GM19455 (cell line): Measurements from ENCODE around the gene SIDT2.
"Not testable (repeated sequence)": the region's sequence is repeated elsewhere in the genome, so short reads cannot be mapped to it uniquely, and the experiment has no call there.

ENCODE experiments used
- ATAC-seq: cut with Tn5 transposase; IDR thresholded peaks from one replicate; pipeline ENCODE4 v1.9.1; 2021; ENCODE audit not compliant: unreplicated experiment

SIDT2 gene

DNA sequence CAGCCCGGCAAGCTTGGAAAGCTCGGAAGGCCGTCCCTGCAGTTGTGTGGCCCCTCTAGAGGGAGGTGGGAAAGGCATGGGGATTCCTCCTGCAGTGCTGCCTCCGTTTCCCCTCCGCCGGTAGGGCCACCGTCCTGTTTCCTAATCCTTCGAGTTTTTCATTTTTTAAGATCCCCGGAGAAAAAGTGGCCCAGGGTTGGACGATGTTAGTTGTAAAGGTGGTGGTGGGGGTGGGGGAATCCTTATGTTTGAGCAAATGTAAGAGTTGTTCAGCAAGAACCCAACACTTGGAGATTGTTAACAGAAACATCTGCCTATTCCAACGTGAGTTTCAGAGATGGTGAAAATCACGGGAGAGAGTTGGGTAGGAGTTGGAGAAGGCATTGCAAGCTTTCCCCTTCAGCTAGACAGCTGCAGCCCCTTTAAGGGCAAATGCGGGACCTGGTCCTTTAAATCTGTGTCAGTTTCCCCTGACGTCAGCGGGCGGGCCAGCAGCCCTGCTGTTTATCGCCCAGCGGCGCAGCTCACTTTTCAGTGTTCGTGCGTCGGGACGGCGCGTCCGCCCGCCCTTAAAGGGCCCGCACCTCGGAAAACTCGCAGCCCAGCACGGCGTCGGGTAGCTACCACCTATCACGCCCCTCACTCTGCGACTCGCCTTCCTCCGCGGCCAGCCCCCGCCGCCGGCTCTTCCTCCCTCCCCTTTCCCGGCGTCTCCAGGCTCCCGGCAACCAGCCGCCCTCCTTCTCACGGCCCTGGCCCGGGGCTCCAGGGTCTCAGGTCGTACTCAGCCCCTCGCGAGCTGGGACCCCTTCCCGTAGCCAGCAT lies at the start of gene SIDT2:
Gene SIDT2, plus strand, starts transcription at position 534 of the 825 bp plus-strand sequence. CDS start 521 bp downstream, outside the sequence.
- peak; percentile 89 for ATAC-seq

- not testable (repeated sequence) for ATAC-seq
These were observed 48.1 kb upstream of the SIDT2 start for GRCh38 chr11:117130396-117130795.

- ATAC-seq, result no peak
These were observed 47.7 kb upstream of the SIDT2 start for GRCh38 chr11:117130879-117131278.

DNA sequence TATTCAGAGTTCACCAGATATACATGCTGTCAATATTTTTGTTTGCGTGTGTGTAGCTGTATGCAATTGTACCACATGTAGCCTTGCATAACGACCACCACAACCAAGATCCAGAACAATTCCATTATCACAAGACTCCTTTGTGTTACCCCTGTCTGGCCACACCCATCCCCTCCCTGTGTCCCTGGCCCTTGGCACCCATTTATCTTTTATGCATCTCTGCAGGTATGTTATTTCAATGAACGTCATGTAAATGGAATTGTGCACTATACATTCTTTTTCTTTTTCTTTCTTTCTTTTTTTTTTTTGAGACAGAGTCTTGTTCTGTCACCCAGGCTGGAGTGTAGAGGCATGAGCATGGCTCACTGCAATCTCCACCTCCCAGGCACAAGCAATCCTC lies 44.1 kb upstream of the SIDT2 start:
- ATAC-seq, result no peak

DNA sequence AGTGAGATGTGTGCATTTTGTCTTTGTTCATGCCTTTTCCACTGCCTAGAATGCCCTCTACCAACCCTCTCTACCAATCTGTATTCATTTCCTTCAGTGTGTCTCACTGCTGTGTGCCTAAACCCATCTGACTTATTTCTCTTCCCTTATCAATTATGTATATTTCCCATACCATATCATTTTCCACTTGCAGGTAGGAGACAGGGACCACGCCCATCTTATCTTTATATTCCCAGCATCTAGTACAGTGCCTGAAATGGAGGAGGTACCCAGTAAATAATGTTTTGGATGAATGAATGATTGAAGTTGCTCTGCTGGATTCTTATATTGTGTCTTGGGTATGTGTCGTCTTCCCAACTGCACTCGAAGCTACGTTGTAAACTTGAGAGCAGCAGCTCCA lies 43.6 kb upstream of the SIDT2 start:
- not testable (repeated sequence) for ATAC-seq

DNA sequence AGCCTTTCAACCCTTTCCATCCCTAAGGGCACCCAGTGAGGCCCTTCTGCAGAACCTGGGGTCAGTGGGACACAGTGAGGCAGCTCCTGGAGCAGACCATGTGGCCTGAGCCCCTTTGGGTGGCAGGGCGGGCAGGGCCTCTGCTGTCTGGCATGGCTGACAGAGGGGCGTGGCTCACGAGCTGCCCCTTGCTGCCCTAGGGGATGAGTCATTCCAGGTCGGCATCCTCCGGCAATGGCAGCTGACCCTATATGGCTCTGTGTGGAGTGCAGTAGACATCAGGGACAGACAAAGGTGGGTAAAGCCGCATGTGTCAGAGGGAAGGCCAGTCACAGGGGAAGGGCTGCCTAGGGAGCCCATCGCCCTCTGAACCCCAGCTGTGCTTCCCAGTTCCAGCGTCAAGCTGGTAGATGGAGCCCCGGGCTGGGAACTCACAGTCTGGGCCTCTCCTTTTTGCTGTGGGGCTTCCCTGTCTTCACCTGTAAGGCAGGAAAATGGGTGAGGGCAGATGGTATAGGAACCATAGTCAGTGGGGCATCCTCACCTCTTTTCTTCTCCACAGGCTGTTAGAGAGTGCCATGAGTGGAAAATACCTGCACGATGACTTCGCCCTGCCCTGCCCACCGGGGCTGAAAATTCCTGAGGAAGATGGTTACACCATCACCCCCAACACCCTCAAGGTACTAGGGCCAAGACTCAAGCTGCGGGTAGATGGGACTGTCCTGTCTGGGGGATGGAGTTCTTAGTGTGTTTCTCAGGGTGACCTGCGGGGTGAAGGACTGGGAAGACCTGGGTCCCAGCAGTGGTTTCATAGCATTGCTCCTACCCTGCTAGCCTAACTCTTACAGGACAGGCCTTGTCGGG lies 41.1 kb upstream of the SIDT2 start:
- not testable (repeated sequence) for ATAC-seq

DNA sequence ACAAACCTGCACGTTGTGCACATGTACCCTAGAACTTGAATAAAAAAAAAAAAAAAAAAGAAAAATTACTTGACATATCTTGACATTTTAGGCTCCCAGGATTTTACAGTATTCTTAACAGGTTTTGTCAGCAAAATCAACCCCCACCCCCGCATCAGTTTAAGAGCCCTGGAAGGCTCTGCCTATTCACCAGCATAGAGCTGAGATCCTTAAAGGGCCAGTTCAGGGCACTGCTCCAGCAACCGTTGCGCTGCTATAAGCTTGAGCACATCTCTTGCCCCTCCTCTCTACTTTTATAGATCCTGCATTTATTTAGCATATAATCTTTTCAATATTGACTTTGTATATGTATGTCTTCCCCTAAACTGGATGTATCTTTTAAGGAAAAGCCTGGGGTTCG lies 35.2 kb upstream of the SIDT2 start:
- ATAC-seq, result no peak

- ATAC-seq, result peak; percentile 97
These were observed 34.6 kb upstream of the SIDT2 start, which contains the start of gene PAFAH1B2 for GRCh38 chr11:117143871-117144476. Gene PAFAH1B2 (plus strand): TSS chr11:117144287. CDS start chr11:117152448, 8,161 bp downstream.

- ATAC-seq, result peak; percentile 60
These were observed 33.8 kb upstream of the SIDT2 start for GRCh38 chr11:117144477-117145392.

DNA sequence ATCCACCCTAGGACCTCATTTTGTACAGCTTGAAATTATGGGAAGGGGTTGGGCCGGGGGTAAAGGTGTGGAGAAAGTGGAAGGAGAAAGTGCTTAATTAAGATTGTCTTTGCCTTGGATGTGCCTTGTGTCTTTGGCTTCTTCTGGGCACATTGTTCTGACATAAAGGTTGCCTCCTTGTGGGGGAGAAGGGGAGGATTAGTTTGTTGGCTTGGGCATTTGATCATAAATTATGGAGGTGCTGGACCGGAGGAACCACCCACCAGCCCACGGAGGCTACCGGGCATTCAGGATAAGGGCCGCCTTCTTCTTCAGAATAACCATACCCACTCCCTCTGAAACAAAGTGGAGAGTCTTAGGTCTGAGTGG lies 33.2 kb upstream of the SIDT2 start:
- no peak for ATAC-seq

GRCh38 chr11:117146521-117146920 lies 32.0 kb upstream of the SIDT2 start:
- no peak for ATAC-seq

- no peak for ATAC-seq
These were observed 26.5 kb upstream of the SIDT2 start for GRCh38 chr11:117152066-117152465.

- no peak for ATAC-seq
These were observed 24.1 kb upstream of the SIDT2 start for GRCh38 chr11:117154468-117154867.

DNA sequence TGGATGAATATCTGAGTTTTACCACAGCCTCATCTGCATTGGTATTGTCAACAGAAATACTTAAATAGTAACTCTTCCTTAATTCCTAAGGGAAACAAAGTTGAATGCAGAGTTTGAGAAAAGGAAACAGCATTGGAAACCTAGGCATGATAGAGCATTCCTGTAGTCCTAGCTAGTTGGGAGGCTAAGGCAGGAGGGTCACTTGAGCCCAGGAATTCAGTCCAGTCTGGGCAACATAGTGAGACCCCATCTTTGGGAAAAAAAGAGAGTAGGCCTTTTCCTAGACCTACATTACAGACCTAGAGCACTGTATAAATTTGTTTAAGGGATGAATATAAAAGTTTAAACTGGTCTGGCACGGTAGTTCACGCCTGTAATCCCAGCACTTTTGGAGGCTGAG lies 21.0 kb upstream of the SIDT2 start:
- no peak for ATAC-seq

GRCh38 chr11:117159892-117160291 lies 18.7 kb upstream of the SIDT2 start:
- no peak for ATAC-seq

DNA sequence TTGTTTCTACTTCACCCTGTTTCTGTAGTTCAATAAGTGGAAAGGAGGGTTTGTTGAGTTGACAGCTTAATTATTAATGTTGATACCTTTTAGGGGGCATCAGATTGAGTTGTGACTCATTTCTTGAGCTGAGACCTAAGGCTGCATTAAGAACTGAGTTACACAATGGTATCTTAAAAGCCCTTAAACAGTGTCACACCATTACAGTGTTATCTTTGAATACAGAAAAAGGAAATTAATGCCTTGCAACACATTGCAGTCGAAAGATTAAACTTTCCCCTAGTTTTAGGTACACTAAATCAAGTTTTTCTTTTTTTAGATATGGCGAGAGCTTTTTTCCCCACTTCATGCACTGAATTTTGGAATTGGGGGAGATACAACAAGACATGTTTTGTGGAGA lies 17.7 kb upstream of the SIDT2 start:
- no peak for ATAC-seq

DNA sequence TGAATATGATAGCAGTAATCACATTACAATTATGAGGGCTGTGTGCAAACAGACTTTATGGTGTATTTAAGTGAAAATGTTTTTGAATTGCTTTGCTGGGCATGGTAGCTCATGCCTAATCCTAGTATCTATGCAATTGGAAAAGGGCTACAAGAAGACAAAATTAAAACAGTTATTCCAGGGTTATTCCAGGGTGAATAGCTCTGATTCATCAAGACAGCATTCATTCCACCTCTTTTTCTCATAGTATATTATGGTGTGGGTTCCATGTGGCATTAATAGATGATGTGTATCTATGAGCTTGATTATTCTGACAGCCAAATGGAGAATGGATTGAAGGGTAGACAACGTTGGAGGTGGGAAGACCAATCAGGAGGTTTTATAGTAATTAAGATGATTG lies 12.1 kb upstream of the SIDT2 start:
- no peak for ATAC-seq

- ATAC-seq, result no peak
These were observed 8.8 kb upstream of the SIDT2 start for GRCh38 chr11:117169736-117170135.

GRCh38 chr11:117170210-117170609 lies 8.3 kb upstream of the SIDT2 start:
- ATAC-seq, result no peak

DNA sequence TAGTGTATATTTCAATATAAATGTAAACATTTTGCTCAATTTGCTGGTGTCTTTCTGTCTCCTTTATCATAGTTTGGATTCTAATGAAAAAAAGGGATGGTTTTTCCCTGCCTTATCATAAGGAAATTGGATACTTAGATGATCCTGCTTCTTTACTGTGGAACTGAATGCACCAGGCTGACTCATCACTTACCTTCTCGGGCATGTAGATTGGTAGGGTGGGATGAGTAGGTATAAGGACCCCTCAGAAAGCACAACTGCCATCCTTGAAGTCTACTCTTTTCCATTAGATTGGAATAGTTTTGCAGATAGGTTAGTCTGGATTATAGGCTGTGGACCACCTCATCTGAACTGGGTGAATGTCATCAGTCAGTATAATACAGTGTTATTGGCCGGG lies 7.5 kb upstream of the SIDT2 start:
- ATAC-seq, result no peak
